ENCODE measurements around the gene RCAN2.

The RCAN2 gene

GRCh38 chr6:46331461-46331860 is 159.8 kb downstream of the RCAN2 start:
- H3K4me3 ChIP-seq, result no peak overlapping the region
- DNase-seq (ENCODE audit: low spot score), result no peak
- no peak overlapping the region for H3K27ac ChIP-seq
- TF ChIP-seq CTCF (IDR thresholded peaks at IDR 0.05), result no peak

DNA sequence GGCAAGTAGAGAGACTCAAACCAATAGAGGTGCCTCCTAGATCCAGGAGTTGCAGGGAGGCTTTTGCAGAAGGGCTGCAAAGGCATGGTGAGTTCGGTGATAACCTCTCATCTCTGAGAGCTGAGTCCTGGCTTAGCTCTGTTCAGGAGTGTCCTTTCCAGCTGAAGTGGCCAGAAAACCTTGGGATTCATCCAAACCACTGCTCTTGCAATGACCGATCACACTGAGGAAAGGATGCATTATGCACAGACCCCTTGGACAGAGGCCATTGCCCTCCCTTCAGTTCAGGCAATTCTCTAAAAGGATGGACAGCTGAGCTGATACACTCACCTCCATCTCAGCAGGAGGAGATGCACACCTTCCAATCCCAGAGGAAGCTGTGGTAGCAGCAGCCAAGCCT is 161.7 kb downstream of the RCAN2 start:
- TF ChIP-seq CTCF (IDR thresholded peaks at IDR 0.05), result no peak
- DNase-seq (ENCODE audit: low spot score), result no peak
- Histone ChIP-seq H3K27ac (no peak overlapping the region), H3K4me3 (no peak overlapping the region)

DNA sequence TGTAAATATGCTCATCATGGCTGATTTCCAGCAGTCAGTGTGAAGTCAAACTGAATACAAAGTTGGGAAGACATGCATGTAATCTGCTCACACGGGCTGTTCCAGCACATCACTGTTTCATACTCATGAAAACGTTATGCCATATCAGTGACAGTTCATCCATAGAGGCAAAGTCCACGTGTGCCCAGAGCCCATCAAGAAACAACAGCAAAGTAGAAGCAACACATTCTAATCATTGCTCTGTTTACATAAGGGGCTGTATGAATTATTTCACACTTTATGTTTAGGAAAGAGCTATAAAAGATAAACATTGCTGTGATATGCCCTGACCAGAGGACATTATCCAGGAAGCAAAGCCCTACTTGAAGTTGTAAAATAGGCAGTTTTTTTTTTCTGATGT is 163.5 kb downstream of the RCAN2 start:
- H3K27ac ChIP-seq, result no peak overlapping the region
- TF ChIP-seq CTCF (IDR thresholded peaks at IDR 0.05), result no peak
- H3K4me3 ChIP-seq, result no peak overlapping the region
- no peak for DNase-seq (ENCODE audit: low spot score)

- TF ChIP-seq CTCF (IDR thresholded peaks at IDR 0.05), result no peak
- H3K27ac ChIP-seq, result no peak overlapping the region
- H3K4me3 ChIP-seq, result no peak overlapping the region
- DNase-seq (ENCODE audit: low spot score), result no peak
Measured at GRCh38 chr6:46325561-46326530, 165.4 kb downstream of the RCAN2 start.

GRCh38 chr6:46324706-46325105 is 166.5 kb downstream of the RCAN2 start:
- TF ChIP-seq CTCF (IDR thresholded peaks at IDR 0.05), result no peak
- Histone ChIP-seq H3K4me3 (no peak overlapping the region), H3K27ac (no peak overlapping the region)
- no peak for DNase-seq (ENCODE audit: low spot score)

GRCh38 chr6:46323966-46324622 is 167.2 kb downstream of the RCAN2 start:
- H3K27ac ChIP-seq, result no peak overlapping the region
- no peak overlapping the region for H3K4me3 ChIP-seq
- TF ChIP-seq CTCF (IDR thresholded peaks at IDR 0.05), result no peak
- no peak for DNase-seq (ENCODE audit: low spot score)

All from coronary artery (tissue), 2 donors.